Breast epithelium (tissue), 3 donors: ENCODE measurements around the gene CTTNBP2.

Source experiments
- POLR2A ChIP-seq: fragments of 450-650 bp; IDR thresholded peaks from one replicate; pipeline ENCODE4 v1.6.1; 2016; ENCODE audit warnings: antibody characterized with exemption, mild to moderate bottlenecking, moderate library complexity
- TF ChIP-seq, protein P1 (sequence below), 3 donors: fragments of 450-650 bp; IDR thresholded peaks; one replicate each; pipeline ENCODE4 v1.5.1; 2016 to 2017; ENCODE audit warnings: antibody characterized with exemption in 3 of 3, mild to moderate bottlenecking in 3 of 3, moderate library complexity in 3 of 3

DNA sequence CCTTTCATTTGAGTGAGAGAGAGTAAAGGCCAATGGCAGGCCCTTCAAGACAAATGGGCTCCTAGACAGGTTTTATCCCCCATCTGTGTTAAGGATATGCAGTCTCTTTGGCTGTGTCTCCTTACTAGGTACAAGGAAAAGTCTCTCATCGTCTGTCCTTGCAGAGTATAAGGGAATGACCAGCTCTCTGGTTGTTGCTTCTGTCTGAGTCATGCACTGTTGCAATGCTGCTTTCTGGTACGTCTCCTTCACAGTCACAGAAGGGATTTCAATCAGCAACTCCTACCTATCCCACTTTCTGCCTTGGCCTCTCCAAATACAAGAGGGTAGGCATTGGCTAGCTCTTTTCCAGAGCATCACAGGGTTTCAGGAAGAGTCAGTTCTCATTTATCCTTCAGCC is 48.1 kb downstream of the CTTNBP2 start:
- TF ChIP-seq, protein P1, sequence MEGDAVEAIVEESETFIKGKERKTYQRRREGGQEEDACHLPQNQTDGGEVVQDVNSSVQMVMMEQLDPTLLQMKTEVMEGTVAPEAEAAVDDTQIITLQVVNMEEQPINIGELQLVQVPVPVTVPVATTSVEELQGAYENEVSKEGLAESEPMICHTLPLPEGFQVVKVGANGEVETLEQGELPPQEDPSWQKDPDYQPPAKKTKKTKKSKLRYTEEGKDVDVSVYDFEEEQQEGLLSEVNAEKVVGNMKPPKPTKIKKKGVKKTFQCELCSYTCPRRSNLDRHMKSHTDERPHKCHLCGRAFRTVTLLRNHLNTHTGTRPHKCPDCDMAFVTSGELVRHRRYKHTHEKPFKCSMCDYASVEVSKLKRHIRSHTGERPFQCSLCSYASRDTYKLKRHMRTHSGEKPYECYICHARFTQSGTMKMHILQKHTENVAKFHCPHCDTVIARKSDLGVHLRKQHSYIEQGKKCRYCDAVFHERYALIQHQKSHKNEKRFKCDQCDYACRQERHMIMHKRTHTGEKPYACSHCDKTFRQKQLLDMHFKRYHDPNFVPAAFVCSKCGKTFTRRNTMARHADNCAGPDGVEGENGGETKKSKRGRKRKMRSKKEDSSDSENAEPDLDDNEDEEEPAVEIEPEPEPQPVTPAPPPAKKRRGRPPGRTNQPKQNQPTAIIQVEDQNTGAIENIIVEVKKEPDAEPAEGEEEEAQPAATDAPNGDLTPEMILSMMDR (IDR thresholded peaks at IDR 0.05), result no peak
- no peak for TF ChIP-seq POLR2A
